ENCODE measurements around the gene CAP1. TPM values are rescaled to one million over a fixed set of nuclear protein-coding genes. Genes with fewer than 3 reads are reported as not detected.

CAP1 gene
- total RNA-seq, 1 donor from 2014 or later = 378 TPM

- Mint-ChIP-seq H3K27ac (ENCODE audit: unreplicated experiment) (no peak overlapping the region), H3K27me3 (ENCODE audit: unreplicated experiment) (no peaks in the 10 kb centered on the region), H3K4me1 (ENCODE audit: unreplicated experiment) (no peaks in the 10 kb centered on the region), H3K9me3 (ENCODE audit: unreplicated experiment) (no peaks in the 10 kb centered on the region), H3K4me3 (ENCODE audit: unreplicated experiment) (peak overlapping the region; percentile 67), H3K36me3 (ENCODE audit: low read depth, unreplicated experiment) (peaks cover 37% of the 10 kb centered on the region)
- DNase-seq (ENCODE audit: low spot score) = no peak
- no peak for TF ChIP-seq CTCF (IDR thresholded peaks at IDR 0.05; ENCODE audit: unreplicated experiment)
These were observed 32.5 kb downstream of the CAP1 start for GRCh38 chr1:40073062-40073461.

GRCh38 chr1:40075266-40075665 is 34.7 kb downstream of the CAP1 start:
- TF ChIP-seq CTCF (IDR thresholded peaks at IDR 0.05; ENCODE audit: unreplicated experiment) = no peak
- no peaks in the 10 kb centered on the region for H3K9me3 Mint-ChIP-seq (ENCODE audit: unreplicated experiment)
- DNase-seq (ENCODE audit: low spot score) = no peak
- no peaks in the 10 kb centered on the region for H3K27me3 Mint-ChIP-seq (ENCODE audit: unreplicated experiment)
- no peak overlapping the region for H3K27ac Mint-ChIP-seq (ENCODE audit: unreplicated experiment)
- H3K36me3 Mint-ChIP-seq (ENCODE audit: low read depth, unreplicated experiment) = peaks cover 32% of the 10 kb centered on the region
- H3K4me1 Mint-ChIP-seq (ENCODE audit: unreplicated experiment) = no peaks in the 10 kb centered on the region
- H3K4me3 Mint-ChIP-seq (ENCODE audit: unreplicated experiment) = no peak overlapping the region

- H3K36me3 Mint-ChIP-seq (ENCODE audit: low read depth, unreplicated experiment) = peaks cover 27% of the 10 kb centered on the region
- no peak for DNase-seq (ENCODE audit: low spot score)
- no peak overlapping the region for H3K4me3 Mint-ChIP-seq (ENCODE audit: unreplicated experiment)
- TF ChIP-seq CTCF (IDR thresholded peaks at IDR 0.05; ENCODE audit: unreplicated experiment) = no peak
- no peaks in the 10 kb centered on the region for H3K27me3 Mint-ChIP-seq (ENCODE audit: unreplicated experiment)
- H3K27ac Mint-ChIP-seq (ENCODE audit: unreplicated experiment) = no peak overlapping the region
- no peaks in the 10 kb centered on the region for H3K9me3 Mint-ChIP-seq (ENCODE audit: unreplicated experiment)
- peaks cover 2% of the 10 kb centered on the region for H3K4me1 Mint-ChIP-seq (ENCODE audit: unreplicated experiment)
These were observed 36.4 kb downstream of the CAP1 start for GRCh38 chr1:40076895-40077312.

- Mint-ChIP-seq H3K9me3 (ENCODE audit: unreplicated experiment) (no peaks in the 10 kb centered on the region), H3K27me3 (ENCODE audit: unreplicated experiment) (no peaks in the 10 kb centered on the region), H3K4me1 (ENCODE audit: unreplicated experiment) (peaks cover 2% of the 10 kb centered on the region), H3K4me3 (ENCODE audit: unreplicated experiment) (no peak overlapping the region), H3K27ac (ENCODE audit: unreplicated experiment) (no peak overlapping the region), H3K36me3 (ENCODE audit: low read depth, unreplicated experiment) (peaks cover 16% of the 10 kb centered on the region)
- peak; percentile 80 for TF ChIP-seq CTCF (IDR thresholded peaks at IDR 0.05; ENCODE audit: unreplicated experiment)
- DNase-seq (ENCODE audit: low spot score) = peak; percentile 76
These were observed 38.2 kb downstream of the CAP1 start for GRCh38 chr1:40078512-40079333.

- peaks cover 2% of the 10 kb centered on the region for H3K4me1 Mint-ChIP-seq (ENCODE audit: unreplicated experiment)
- no peaks in the 10 kb centered on the region for H3K9me3 Mint-ChIP-seq (ENCODE audit: unreplicated experiment)
- no peak for DNase-seq (ENCODE audit: low spot score)
- no peaks in the 10 kb centered on the region for H3K27me3 Mint-ChIP-seq (ENCODE audit: unreplicated experiment)
- TF ChIP-seq CTCF (IDR thresholded peaks at IDR 0.05; ENCODE audit: unreplicated experiment) = no peak
- H3K4me3 Mint-ChIP-seq (ENCODE audit: unreplicated experiment) = no peak overlapping the region
- H3K27ac Mint-ChIP-seq (ENCODE audit: unreplicated experiment) = no peak overlapping the region
- peaks cover 16% of the 10 kb centered on the region for H3K36me3 Mint-ChIP-seq (ENCODE audit: low read depth, unreplicated experiment)
These were observed 39.4 kb downstream of the CAP1 start for GRCh38 chr1:40079774-40080400.

All from endothelial cell (in vitro differentiated cells).